NCI-H128 (cell line): Measurements from ENCODE around the gene PRKACB.
"Not testable (repeated sequence)": the region's sequence is repeated elsewhere in the genome, so short reads cannot be mapped to it uniquely, and the experiment has no call there.

Experiments
- DNase-seq: peaks from one replicate; lab custom pipeline; 2025; ENCODE audit not compliant: unreplicated experiment; lab: John Stamatoyannopoulos, UW

PRKACB gene

DNA sequence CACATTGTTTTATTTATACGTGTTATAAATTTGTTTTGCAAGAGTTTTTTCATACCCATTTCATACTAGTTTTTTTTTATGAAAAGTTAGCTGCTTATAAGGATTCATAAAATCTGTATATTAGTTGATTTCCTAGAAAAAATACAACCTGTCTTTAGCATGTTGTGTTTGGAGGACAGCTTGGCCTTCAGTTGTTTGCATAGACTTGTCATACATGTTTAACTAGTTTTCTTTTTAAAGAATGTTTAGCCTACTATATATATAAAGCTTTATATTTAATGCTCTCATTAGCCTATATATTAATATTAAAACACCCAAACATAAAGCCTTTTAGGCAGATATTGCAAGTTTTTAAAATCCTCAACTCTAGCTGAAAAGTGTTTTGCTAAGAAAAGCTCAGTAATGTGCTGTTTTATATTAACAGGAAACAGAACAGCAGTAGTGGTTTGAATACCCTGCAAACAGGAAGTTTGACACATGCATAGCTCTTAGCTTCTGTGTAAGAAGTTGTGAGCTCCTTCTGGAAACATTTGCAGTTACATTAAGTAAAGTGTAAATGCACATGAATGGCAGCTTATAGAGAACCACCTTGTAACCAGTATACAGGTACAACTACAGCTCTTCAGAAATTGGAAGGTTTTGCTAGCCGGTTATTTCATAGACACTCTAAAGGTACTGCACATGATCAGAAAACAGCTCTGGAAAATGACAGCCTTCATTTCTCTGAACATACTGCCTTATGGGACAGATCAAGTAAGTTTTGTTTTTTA lies at the start of gene PRKACB:
PRKACB (plus strand) TSS at position 476 of the 770 bp plus-strand sequence; CDS start at position 567, 91 bp downstream.
- DNase-seq: no peak

DNA sequence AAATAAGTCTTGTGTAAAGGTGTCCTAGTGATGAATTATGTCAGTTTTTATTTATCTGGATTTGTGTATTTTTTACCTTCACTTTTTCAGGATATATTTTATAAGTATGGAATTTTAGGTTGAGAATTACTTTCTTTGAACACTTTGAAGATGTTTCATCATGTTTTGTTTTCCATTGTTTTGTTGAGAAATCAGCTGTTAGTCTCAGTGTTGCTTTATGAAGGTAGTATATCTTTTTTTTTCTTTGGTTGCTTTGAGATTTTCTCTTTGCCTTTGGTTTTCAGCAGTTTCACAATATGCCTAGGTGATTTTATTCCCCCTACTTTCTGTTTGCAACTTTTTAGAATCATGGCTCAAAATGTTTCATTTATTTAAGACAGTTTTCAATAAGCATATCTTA lies 48.8 kb upstream of the PRKACB start:
- no peak for DNase-seq

DNA sequence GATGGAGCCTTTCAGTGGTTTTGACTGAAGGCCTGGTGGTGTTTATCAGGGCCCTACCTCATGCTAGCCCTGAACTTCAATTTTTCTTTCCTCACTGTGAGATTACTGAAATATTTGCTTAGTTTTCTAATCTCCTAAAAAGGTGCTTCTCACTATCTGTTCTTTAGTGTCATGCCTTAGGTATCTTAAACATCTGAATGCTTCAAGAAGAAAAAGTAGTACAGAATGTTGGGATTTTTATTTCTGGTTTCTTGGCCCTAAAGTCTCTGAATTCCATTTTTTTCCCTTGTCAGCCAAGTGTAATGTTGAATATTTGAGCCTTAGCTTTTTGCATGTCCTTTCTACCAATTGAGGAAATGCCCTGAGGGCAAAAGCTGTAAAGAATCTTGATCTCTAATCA lies 47.9 kb upstream of the PRKACB start:
- no peak for DNase-seq

DNA sequence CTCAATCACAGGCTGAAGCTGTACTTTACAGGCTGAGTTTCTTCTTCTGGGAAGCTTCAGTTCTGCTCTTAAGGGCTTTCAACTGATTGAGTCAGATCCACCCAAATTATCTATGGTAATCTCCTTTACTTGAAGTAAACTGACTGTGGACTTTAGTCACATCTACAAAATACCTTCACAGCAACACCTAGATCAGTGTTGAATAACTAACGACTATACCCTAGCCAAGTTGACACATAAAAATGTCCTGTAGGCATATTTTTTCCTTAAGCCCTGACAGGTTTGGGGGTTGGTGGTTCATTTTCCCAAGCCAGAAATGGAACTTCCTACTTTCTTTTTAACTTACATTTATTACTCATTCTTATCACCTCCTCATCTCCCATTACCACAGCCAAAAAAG lies 42.9 kb upstream of the PRKACB start:
- DNase-seq: no peak

DNA sequence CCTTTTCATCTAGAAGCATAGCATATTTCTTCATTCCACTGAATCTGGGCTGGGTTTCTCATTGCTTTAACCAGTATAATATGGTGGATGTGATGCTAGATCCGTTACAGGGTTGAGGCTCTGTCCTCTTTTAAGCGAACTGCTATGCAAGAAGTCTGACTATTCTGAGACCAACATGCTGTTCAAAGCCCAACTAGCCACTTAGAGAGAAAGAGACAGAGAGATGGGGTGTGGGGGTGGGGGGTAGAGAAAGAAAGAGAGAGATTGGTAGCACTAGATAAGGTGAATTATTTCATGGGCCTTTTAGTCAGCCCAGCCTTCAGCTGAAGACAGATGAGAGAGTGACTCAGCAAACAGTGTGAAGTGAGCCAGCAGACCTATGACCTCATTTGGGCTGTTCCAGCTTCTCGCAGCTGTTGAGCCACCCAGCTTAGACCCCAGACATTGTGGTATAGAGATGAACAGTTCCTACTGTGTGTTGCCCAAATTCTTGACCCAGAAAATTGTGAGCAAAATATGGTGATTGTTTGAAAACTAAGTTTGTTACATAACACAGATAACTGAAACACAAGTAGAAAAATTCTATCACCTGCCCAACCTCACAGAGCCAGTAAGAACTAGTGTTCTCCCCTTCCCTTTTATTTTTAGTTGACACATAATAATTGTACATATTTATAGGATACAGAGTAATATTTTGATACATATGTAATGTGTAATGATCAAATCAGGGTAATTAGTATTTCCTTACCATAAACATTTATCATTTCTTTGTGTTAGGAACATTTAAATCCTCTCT lies 40.7 kb upstream of the PRKACB start:
- no peak for DNase-seq

DNA sequence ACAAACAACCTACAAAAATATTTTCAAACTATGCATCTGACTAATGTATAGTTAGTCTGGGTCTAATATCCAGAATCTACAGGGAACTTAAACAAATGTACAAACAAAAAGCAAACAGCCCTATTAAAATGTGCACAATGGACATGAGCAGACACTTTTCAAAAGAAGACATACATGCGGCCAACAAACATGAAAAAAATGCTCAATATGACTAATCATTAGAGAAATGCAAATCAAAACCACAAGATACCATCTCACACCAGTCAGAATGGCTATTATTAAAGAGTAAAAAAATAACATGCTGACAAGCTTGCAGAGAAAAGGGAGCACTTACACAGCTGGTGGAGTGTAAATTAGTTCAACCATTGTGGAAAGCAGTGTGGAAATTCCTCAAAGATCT lies 36.5 kb upstream of the PRKACB start:
- not testable (repeated sequence) for DNase-seq

DNA sequence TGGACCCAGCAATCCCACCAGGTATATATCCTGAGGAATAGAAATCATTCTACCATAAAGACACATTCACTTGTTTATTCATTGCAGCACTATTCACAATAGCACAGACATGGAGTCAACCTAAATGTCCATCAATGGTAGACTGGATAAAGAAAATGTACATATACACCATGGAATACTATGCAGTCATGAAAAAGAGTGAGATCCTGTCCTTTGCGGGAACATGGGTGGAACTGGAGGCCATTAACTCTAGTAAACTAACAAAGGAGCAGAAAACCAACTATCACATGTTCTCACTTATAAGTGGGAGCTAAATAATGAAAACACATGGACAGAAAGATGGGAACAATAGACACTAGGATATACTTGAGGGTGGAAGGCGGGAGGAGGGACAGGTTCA lies 36.1 kb upstream of the PRKACB start:
- no peak for DNase-seq

DNA sequence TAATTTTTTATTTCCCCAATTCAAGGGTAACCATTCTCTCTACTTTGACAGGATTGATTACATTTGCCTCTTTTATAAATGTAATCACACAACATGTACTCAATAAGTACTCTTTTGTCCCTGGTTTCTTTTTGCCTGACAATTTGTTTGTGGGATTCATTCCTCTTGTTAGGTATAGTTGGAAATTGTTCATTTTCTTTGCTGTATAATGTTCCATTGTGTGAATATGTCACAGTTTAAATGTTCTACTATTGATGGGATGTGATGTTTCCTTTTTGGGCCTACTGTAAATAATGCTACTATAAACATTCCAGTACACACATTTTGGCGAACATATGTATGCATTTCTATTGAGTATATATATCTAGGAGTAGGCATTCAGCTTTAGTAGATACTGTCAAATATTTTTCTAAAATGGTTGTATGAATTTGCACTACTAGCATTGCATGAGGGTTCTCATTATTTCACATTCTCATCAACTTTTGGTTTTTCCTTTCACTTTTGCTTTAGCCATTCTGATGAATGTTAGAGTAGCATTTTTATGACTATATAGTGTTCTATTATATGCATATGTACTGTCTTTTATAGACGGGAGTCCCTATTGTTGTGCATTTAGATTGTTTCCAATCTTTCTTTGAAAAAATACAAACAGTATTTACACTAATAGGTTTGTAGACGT lies 35.0 kb upstream of the PRKACB start:
- no peak for DNase-seq

DNA sequence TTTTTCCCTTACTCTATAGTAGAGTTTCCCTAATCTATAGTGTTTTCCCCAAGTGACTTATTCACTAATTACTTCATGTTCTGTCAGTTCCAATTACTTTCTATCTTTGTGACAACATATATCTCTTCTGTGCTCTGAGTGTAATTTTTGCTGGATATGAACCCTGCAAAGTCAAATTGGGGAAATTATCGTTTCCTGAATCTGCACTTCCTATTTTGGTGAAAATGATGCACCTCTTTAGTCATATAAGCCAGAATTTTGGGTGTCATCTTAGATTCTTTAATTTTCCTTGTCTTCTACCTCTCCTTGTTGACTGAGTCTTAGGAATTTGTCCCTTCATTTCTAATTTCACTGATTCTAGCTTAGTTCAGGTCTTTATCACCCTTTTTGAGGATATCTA lies 33.4 kb upstream of the PRKACB start:
- no peak for DNase-seq

DNA sequence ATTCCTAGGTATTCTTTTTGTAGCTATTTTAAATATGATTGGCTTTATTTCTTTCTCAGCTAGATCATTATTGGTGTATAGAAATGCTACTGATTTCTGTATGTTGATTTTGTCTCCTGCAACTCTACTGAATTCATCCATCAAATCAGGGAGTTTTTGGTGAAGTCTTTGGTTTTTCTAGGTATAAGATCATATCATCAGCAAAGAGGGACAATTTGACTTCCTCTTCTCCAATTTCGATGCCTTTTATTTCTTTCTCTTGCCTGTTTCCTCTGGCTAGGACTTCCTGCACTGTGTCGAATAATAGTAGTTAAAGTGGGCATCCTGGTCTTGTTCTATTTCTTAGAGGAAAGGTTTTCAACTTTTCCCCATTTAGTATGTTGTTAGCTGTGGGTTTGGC lies 27.5 kb upstream of the PRKACB start:
- no peak for DNase-seq

DNA sequence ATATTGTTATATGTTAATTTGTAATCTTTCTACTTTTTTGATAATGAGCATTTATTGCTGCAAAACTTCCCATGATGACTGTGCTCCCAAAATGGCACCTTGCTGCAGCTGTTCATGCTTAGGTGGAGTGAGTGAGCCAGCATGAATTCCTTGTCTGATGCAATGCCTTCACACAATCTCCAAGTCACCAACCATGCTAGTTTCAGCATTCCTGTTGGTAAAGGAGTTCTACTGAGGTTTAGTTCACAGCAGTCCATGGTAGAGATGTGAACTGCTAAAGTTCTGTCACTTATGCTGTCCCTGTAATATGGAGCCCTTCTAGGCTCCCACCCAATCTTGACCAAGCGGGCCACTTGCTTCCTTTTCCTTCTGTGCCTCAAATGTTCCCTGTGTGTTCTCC lies 26.2 kb upstream of the PRKACB start:
- no peak for DNase-seq

DNA sequence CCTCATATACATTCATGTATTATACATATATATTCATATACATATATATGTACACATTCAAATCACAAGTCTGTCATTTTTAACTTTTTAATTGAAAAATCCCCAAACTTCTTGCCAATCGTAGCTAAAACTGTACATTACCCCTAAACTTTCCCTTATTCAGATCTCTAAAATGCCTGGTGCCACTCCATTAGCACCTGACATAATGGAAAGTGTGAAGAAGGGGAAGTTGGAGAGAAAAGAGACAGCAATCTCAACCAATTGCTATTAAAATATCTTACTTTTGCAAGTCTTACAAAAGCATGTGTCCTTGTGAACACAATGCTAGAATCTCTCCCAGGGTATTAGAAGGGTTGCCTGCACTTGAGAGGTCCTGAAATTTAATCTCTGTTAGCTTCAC lies 22.7 kb upstream of the PRKACB start:
- no peak for DNase-seq

DNA sequence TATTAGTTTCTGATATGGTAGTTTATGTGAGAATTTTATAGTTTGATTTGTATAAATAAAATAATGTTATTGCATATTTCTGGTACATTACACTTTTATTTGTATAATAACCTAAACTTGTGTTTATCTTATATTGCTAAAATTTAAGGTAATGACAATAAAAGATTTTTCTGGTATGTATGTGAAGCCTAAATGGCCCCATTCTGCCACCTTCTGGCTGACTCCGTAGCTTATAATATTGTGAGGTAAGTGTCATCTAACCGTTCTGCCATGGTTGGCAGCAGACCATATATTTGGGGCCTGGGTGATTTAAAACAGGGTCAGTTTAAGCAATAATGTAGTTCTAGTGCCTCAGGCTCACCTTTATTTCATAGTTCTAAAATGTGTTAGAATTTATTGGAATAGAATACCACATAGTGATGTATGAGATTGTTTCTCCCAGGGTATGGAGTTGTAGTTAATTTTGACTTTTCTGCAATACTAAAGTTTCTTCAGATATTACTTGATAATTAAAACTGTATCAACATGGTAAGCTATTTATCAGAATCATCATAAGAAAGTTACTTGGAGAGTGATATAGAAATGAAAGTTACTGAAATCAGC lies 21.2 kb upstream of the PRKACB start:
- no peak for DNase-seq

DNA sequence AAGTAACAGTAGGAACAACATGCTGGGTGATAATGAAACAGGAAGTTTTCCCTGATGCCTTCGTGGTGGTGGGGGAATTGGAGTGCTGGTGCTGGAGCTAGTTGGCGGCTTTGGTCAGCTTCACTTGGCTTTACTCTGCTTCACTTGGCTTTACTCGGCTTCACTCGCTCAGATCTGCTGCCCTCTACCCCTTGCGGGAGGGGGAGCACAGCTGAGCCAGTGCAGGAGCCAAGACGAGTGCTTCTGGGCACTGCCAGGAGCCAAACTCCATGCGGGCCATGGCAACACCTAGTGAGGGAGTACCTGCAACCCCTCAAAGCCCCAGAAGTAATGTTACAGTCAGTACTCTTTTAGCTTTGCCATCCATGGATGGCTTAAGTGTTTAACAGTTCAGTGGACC lies 10.6 kb upstream of the PRKACB start:
- no peak for DNase-seq

DNA sequence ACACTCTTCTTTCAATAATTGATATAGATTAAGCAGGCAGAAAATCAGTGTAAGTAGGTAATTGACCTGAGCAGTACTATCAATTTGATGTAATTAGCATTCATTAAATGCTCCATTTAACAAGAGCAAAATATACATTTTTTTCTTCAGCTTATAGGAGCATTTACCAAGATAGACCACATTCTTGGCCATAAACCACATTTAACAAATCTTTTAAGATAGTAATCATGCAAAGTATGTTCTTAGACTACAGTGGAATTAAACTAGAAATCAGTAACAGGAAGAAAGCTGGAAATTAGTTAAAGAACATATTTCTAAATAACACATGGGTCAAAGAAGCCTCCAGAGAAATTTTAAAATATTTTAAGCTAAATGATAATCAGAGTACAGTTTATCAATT lies 8.7 kb upstream of the PRKACB start:
- DNase-seq: no peak

DNA sequence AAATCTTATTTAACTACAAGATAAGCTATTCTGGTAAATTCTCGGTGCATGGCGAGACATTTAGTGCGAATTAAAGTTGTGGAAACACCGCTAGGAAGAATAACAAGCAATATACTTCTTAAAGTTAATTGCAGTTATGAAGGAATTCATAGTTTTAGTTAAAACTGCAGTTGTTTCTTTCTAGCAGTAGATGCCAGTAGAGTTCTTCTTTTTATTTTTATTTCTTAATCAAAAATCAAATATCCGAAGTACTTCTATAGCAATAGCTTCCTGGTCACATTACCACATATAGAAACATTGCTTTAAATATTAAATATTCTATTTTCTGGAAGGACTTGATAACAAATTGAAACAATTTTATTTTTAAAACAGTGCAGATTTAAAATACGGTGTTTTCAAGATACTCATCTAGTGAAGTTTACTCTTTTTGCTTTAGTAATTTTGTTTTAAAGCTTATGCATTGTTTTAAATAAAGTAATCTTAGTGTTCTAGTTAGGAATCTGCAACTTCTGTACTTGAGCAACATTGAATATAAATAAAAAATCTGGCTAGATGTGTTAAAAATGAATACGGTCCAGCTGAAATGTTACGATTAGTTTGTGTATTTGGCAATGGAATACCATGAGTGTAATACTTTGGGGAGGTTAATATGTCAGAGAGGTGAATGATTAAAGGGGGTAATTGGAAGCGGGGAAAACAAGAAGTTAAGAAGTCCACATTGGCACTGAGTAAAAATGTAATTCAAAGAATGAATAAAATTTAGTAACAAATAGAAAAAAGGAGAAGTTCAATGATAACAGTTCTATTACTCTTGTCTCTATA lies 2.7 kb upstream of the PRKACB start:
- DNase-seq: no peak

DNA sequence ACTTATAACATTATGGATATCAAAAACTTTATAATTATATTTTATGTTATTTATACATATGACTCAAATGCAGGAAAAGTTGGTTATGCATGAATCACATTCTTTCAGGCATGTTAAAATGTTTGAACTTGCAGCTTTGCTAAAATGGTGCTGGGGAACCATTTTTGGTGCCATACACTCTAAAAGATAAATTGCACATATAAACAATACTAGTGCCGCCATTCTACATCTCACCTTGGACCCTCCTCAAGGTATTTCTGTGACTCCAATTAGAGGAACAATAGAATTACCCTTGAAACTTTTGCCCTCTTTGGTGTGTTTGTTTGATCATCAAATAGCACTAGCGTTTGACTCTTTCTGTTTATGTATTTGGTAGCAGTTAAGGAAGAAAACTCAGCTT lies 997 bp downstream of the PRKACB start:
- no peak for DNase-seq

DNA sequence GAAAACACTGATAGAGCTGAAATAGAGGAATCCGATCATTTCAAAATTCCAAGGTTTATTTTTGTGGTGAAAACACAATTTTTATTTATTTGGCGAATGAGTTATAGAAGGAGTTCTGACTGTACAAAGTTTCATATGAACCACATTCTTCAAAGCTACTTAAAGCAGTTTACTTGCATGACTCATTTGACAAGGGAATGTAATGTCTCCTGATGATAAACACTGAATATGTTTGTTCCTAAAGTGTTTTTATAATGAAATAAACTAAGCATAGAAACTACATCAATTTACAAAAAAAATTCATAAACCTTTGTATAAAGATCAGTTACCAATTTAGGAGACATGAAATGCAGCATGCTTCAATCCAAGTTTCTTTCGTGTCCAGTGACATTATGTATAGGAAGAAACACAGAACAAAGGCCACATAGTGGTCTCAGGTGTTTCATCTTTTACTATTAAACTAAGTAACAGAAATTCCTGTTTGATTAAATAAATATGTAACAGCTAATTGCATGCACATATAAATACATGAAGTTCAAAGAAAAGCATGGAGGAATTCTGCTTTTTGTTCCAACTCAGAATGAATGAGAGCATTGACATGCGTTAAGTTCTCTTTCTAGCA lies 2.5 kb downstream of the PRKACB start:
- no peak for DNase-seq

DNA sequence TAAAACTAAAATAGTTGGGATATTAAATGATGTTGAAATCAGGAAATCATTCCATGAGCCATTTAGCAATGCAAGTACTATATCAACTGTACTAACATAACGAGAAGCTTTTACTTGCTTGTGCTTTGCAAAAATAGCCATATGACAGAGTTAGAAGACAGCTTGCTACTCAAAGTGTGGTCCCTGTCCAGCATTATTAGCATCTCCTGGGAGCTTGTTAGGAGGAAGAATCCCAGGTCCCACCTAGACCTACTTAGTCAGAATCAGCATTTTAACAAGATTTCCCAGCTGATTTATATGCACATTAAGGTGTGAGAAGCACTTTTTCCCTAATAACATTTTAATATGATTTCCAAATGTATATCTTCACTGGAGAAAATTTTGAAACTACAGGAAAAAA lies 4.7 kb downstream of the PRKACB start:
- DNase-seq: no peak

DNA sequence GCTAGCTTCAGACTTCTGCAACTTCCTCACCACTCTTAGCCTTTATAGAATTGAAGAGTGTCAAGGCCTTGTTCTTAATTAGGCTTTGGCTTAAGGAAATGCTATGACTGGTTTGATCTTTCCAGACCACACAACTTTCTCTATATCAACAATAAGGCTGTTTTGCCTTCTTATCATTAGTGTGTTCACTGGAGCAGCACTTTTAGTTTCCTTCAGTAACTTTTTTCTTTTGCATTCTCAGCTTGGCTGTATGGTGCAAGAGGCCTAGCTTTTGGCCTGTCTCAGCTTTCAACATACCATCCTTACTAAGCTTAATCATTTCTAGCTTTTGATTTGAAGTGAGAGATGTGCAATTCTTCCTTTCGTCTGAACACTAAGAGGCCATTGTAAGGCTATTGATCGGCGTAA lies 8.6 kb downstream of the PRKACB start:
- DNase-seq: no peak
